ENCODE data around the gene MMP15.

Gene MMP15

DNA sequence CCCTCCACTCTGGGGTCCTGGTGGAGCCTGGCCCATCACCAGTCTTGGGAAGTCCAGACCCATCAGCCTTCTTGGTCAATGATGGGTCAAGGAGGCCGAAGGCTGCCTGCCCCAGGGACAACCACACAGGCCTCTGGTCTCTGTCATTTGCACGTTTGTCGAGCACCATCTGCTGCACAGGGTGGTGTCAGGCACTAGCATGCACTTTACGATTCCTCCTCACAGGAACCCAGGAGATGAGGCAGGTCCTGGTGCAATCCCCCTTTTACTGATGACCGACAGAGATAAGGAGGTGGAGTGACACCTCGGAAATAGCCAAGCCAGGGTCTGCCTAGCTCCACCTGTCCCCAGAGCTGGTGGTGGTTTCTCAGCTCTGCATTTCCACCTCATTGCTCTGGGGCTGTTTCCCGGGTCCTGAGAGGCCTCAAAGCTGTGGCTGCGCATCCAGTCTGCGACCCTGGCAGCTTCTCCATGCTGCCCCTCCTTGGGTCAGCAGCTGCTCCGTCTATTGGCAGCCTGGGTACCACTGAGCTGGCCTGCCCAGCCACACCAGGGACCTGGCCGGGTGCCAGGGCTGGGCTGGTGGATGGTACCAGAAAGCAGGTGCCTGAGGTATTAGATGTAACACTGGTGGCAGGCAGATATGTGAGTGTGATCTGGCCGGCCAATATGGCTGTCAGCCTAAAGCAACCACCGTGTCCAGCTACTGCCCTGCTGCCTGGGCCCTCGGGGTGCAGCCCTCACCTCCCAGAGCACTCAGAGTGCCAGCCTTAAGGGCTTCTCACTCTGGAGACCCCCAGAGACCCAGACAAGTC lies 10.0 kb downstream of the MMP15 start:
- DNase-seq, result no peak

DNA sequence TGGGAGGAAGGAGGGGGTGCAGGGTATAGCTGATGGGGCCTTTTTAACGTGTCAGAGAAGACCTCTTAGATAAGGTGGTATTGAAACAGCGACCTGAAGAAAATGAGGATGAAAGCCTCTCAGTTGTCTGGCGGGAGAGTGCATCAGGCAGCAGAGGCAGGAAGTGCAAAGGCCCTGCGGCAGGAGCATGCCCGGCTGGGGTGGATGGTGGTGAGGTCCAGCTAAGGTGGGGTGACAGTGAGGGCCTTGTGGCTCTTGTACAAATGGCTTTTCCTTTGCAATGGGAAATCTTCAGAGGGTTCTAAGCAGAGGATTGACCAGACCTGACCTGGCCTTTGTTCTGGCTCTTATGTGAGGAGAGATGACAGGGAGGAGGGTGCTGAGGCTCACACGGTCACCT lies 11.4 kb downstream of the MMP15 start:
- DNase-seq, result no peak

DNA sequence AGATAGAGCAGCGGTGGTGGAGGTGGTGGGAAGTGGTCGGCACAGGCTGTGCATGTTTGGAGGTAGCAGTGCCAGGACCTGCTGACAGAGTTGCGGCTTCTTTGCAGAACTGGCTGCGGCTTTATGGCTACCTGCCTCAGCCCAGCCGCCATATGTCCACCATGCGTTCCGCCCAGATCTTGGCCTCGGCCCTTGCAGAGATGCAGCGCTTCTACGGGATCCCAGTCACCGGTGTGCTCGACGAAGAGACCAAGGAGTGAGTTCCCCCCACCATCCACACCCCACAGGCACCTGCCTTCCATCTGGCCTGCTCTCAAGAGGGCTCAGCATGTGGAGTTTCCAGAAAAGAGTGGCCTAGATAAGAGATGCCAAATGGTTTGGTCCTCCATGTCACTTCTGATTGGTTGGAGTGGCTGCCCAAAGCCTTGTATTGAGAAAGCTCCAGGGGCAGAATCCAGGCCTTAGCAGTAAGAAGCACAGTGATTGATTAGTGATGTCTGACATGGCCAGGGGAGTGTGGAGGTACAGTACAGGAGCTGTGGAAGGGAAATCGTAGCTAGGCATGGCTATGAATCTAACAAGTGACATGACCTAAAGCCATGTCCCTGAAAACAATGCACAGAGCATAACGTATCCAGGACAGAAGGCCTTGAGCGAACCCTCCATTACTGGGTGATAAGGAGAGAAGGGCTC lies 12.0 kb downstream of the MMP15 start:
- DNase-seq, result no peak

DNA sequence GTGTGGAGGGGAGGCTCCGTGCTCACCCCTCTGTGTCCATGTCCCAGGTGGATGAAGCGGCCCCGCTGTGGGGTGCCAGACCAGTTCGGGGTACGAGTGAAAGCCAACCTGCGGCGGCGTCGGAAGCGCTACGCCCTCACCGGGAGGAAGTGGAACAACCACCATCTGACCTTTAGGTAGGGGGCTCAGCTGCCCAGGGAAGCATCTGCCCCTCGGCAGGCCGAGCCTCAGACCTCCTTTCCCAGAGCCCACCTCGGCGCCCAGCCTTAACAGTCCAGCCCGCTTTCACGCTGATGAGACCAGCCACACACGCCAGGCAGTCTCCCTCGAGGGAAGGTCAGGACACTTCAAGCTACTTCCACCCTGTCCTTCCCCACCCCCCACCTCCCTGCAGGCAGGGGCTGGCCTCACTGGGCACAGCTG lies 12.7 kb downstream of the MMP15 start:
- DNase-seq, result no peak

DNA sequence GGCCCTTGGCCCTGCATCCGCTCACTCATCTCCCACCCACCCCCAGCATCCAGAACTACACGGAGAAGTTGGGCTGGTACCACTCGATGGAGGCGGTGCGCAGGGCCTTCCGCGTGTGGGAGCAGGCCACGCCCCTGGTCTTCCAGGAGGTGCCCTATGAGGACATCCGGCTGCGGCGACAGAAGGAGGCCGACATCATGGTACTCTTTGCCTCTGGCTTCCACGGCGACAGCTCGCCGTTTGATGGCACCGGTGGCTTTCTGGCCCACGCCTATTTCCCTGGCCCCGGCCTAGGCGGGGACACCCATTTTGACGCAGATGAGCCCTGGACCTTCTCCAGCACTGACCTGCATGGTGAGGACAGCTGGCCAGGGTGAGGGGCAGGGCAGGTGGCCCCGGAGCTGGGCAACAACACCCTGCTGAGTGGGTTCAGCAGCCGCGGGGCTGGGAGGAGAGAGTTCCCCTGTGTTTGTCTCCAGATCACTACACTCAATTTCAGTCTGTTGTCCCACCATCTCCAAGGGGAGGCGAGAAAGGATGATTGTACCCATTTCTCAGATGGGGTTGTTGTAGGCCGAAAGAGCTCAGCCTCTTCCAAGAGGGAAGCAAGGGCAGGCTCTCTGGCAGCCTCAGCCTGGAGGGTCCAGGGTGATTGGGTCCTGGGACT lies 14.4 kb downstream of the MMP15 start:
- DNase-seq, result no peak

DNA sequence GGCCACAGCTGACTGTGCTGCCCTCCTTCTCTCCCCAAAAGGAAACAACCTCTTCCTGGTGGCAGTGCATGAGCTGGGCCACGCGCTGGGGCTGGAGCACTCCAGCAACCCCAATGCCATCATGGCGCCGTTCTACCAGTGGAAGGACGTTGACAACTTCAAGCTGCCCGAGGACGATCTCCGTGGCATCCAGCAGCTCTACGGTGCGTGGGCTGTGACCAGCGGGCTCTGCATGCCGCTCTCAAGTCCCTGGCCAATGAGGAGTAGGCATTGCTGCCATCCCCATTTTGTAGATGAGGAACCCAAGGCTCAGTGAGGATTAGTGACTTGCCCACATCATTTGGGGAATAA lies 14.9 kb downstream of the MMP15 start:
- DNase-seq, result no peak

DNA sequence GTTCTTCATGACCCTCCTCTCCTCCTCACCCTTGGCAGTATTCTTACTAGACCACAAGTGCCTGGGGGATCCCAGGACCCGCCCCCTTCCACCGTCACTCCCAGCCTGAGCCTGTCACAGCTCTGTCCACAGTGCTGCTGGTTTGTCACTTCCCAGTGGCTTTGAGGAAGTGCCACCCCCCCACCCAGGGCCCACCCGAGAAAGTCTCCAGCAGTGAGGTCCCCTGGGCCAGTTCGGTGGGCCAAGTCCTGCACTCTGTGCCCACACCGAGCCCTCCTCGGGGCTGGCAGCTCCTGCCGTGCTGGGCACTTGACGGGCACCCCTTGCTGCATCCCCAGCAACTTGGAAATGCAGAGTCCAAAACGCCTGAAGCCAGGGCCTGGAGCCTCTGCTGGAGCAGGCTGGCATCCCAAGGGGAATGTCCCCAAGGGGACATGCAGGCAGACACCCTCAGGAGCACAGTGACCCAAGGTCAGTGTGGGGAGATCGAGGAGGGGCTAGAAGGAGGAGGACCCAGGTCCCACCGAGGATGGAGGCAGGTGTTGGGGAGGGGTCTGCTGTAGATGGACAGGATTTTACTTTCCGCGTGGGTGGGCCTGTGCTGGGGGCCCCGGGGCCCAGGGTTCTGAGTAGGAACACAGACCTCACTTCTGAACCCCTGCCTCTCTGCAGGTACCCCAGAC lies 15.5 kb downstream of the MMP15 start:
- DNase-seq, result no peak

DNA sequence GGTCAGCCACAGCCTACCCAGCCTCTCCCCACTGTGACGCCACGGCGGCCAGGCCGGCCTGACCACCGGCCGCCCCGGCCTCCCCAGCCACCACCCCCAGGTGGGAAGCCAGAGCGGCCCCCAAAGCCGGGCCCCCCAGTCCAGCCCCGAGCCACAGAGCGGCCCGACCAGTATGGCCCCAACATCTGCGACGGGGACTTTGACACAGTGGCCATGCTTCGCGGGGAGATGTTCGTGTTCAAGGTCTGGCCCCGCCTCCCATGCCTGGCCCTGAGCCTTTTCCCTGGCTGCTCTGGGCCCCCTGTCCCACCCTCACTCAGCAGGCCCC lies 16.0 kb downstream of the MMP15 start:
- no peak for DNase-seq

DNA sequence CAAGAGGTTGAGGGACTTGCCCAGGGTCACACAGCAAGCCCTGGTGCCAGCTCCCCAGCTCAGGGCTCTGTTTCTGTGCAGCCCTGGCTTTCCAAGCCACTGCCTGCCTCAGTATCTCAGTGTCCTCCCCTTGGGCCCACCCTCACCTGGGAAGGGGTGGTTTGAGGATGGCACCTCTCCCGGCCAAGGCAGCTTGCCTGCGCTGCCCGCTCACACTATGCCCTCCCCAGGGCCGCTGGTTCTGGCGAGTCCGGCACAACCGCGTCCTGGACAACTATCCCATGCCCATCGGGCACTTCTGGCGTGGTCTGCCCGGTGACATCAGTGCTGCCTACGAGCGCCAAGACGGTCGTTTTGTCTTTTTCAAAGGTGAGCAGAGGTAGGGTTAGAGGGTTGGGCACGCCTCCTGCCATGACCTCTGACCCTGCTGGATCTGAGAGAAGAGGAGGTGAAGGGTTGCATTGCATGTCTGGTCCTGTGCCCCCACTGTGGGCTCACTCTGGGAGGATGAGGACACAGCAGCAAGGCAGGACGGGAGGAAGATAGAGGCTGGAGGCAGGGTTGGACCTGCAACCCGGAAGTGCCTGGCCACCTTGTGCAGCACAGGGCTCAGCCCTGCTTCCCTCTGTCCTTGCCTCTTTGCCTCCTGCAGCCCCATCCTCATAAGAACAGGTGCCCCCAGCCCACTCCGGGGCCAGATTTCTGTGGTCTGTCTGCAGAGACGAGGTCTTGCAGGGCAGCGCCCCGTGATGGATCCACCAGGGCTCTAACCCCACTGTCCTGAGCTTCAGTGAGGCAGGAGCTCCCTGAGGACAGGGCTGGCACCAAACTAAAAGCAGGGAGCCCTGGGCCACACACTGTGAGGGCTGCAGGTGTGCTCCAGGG lies 16.7 kb downstream of the MMP15 start:
- DNase-seq, result no peak

DNA sequence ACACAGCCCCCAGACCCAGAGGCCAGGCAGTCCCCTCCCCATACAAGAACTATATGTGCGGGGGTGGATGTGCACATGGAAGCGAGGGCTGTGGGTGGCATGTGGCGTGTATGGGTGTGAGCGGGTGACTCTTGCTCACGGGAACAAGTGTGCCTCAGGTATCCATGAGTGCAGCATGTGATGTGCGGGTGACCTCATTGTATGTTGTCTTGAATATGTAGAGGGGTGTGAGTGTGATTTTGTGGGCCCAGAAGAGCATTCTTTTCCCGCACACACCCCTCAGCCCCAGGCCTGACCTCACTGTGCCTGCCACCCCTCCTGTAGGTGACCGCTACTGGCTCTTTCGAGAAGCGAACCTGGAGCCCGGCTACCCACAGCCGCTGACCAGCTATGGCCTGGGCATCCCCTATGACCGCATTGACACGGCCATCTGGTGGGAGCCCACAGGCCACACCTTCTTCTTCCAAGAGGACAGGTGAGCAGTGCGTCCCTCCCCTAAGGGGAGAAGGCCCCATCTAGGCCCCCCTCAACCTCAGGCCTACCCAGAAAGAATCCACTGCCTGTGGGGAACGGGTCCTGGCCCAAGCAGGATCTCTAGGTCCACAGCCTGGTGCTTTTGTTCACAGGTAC lies 17.4 kb downstream of the MMP15 start:
- no peak for DNase-seq

DNA sequence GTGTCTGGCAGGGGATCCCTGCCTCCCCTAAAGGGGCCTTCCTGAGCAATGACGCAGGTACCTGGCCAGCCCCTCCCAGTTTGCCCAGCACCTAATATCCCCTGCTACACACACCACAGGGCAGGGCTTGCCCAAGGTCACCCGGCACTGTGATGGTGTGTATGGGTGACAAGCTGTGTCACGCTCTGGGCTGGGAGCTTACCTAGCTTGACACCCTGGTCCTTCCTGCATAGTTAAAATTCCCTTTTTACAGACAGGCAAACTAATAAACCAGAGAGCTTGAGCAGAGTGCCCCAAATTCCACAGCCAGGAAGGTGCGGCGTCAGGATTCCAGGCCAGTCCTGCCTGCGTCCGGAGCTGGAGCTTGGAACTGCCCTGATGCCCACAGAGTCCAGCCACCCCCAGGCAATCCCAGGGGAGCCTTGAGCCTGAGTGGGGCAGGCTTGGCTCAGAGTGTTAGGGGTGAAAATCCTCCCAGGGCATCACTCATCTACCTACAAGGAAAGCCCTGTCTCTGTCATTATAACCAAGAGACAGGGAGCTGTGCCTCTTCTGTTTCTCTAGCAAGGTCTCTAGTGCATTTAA lies 18.1 kb downstream of the MMP15 start:
- no peak for DNase-seq

DNA sequence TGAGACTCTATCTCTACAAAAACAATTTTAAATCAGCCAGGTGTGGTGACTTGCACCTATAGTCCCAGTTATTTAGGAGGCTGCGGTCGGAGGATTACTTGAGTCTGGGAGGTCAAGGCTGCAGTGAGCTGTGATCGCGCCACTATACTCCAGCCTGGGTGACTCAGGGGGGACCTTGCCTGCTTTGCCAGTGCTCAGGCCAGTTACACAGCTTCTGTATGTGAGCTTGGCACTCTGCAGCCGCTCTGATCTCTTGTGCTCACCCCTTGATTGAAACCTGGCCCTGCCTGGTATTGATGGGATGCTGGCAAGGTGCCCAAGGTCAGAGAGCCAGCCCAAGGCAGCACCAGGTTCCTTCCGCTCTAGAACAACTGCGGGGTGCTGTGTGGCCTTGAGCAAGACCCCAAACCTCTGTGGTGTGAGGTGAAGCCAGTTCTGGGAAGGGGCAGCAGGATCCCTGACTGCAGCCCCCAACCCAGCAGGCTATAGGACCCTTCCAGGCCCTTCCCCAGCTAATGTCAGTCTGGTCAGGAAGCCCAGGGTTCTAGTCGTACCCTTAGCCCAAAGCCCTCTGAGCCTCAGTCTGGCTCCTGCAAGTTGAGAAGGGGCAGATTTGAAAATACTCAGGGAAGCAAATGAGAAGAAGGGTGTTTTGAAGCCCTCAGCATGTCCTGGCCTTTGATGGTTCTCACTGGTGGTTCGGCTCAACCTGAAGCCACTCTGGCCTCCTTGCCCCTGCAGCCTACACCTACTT lies 18.9 kb downstream of the MMP15 start:
- DNase-seq, result no peak

DNA sequence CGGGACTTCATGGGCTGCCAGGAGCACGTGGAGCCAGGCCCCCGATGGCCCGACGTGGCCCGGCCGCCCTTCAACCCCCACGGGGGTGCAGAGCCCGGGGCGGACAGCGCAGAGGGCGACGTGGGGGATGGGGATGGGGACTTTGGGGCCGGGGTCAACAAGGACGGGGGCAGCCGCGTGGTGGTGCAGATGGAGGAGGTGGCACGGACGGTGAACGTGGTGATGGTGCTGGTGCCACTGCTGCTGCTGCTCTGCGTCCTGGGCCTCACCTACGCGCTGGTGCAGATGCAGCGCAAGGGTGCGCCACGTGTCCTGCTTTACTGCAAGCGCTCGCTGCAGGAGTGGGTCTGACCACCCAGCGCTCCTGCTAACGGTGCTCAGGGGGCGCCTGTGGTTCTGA lies 19.5 kb downstream of the MMP15 start:
- no peak for DNase-seq

DNA sequence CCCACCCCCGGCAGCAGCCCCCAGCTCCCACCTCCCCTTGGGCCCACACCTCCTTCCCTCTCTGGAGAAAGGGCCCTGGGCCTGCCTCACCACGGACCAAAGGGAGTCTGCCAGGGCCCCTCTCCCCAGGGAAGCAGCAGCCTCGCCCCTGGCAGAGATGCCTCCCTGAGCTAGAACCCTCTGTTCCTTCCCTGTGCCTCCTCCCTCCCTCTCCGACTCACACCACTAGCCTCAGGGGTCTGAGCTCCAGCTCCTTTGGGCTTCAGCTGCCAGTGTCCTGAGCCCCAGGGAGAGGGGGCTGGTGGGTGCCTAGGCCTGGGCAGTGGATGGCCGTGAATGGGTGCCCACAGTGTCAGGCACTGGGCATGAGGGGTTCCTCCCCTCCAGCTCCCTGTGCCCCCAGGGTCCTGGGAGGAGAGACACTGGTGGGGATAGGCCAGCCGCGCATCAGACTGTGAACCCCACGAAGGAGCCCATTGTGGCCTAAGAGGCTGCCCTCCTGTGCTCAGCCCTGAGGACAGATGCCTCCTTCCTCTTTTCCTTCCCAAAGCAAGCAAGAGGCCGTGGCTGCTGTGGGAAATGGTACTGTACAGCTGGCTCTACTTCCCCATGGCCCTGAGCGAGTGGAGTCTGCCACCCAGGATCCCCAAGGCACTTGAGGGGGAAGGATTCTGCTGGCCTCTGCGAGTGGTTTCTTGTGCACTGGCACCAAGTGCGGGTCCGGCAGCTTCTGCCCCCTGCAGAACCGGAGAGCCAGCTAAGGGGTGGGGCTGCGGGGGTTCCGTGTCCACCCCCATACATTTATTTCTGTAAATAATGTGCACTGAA lies 20.7 kb downstream of the MMP15 start:
- DNase-seq, result no peak

DNA sequence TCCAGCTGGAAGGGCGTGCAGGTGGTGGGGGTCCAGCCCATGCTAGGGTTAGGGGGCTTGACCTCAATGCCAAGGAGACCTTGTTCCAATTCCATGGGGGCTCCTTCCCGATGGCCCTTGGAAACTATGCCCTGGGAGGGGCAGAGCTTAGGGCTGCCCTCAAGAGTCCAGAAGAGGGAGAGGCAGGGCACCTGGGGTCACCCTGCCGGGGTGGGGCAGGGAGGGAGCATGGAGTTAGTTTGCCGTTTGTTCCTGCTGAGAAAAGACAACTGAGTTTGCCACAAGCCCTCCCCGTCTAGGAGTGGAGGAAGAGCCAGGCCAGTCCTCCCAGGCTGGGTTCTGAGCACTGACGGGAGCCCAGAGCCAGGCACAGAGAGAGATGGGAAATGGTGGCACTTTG lies 21.4 kb downstream of the MMP15 start:
- no peak for DNase-seq

DNA sequence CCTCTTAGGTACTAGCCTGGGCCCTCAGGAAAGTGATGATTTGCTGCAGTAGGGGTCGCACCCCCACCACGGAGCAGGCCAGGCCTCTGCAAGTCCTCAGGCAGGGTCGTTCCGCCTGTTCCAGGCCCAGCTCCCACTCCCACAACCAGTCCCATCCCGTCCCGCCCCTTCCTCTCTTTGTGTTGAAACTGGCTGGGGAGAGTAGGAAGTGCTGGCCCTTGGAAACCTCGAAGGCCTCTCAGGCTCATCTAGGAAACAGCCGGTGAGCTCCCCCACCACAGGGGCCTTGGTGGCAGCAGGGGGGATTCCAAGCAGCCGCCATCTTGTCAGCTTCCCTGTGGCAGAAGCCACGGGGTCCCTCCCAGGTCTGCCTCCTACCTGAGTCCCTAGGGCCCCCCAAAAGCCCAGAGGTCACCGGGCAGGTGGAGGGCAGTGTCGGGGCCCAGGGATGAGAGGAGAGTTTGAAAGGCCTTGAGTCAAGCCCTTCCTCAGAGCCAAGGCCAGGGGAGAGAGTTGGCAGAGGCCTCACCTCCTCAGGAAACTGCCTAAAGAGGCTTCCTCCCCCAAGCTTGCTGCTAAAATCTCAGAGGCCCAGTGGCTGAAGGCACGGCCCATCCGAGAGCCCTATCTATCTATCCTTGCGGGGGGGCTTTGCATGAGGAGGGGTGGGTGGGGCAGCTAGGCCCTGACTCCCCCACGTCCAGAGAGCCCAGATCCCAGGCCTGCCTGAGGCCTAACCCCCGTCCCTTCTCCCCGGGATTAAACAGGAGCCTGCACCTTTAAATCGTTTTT lies 22.2 kb downstream of the MMP15 start:
- DNase-seq, result no peak

DNA sequence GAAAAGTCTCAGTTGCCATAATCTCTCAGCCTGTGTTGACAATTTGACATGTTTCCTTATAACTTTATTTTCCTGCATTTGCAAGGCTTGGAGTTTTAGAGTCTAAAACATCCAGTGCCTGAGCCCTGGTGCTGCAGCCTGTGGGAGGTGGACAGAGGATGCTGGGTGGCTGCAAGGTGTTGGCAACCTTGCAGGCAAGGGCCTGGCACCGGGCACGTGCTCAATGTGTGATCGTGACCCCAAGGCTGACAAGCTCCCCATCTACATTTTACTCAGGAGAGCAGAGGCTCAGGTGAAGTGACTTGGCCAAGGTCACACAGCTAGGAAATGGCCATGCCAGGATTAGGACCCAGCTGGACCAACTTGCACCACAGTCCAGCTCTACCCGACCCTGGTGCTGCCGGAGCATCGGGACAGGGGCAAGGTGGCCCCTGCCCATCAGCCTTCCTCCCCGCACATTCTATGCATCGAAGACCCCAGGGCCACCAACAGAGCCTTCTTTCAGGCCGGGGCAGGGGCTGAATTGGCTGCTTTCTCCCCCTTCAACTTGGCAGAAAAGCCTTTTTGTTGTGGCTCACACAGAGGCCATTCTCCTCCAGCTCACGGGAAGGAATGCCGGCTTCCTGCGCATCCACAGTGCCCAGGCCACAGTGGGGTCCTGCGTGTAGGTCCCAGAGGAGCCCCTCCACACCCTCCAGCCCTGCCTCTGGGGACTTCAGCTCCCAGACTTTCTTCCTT lies 23.1 kb downstream of the MMP15 start:
- DNase-seq, result no peak

Measured in activated CD8-positive, alpha-beta memory T cell treated with anti-CD3 and anti-CD28 coated beads, Interleukin-2, amount 50 U/mL, for 48 hours (primary cell).